Upper lobe of left lung (tissue), 4 donors: Measurements from ENCODE around the gene NDNF.

ENCODE experiments used
- POLR2A ChIP-seq, 4 donors: fragments of 450-650 bp; IDR thresholded peaks; one replicate each; pipeline ENCODE4 v1.5.1; 2016 to 2017; ENCODE audit warnings: antibody characterized with exemption in 4 of 4, mild to moderate bottlenecking in 2 of 4
- POLR2AphosphoS5 ChIP-seq, 2 donors: sonication (generic); formaldehyde crosslinking; IDR thresholded peaks; one replicate each; pipeline ENCODE4 v1.5.1; 2017; ENCODE audit warnings: antibody characterized with exemption in 2 of 2
- TF ChIP-seq, protein P1 (sequence below), 6 experiments: fragments of 450-650 bp in 4 of 6; fragments of 200-600 bp in 2 of 6; sonication (generic) in 2 of 6; IDR thresholded peaks; one replicate each; pipeline ENCODE4 v1.5.1; 2016 to 2019; ENCODE audit warnings: antibody characterized with exemption in 6 of 6

DNA sequence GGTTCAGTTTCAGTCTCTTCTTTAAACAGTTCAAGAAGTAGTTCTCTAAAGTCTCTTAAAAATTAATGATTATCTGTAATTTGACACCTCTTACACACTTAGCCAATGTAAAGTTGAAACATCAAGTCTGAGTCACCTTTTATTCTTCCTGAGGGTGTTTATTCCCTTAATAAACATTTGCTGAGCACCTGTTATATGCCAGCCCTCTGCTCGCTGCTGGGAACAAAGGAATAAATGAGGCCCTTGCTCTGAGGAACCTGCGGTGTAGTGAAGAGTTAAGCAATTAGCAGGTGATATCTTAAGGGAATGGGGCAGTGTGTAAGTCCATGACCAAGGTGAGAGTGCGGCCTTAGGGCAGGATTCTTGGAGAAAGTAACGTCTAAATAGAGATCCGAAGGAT lies 5.2 kb upstream of the NDNF start:
- TF ChIP-seq, protein P1, sequence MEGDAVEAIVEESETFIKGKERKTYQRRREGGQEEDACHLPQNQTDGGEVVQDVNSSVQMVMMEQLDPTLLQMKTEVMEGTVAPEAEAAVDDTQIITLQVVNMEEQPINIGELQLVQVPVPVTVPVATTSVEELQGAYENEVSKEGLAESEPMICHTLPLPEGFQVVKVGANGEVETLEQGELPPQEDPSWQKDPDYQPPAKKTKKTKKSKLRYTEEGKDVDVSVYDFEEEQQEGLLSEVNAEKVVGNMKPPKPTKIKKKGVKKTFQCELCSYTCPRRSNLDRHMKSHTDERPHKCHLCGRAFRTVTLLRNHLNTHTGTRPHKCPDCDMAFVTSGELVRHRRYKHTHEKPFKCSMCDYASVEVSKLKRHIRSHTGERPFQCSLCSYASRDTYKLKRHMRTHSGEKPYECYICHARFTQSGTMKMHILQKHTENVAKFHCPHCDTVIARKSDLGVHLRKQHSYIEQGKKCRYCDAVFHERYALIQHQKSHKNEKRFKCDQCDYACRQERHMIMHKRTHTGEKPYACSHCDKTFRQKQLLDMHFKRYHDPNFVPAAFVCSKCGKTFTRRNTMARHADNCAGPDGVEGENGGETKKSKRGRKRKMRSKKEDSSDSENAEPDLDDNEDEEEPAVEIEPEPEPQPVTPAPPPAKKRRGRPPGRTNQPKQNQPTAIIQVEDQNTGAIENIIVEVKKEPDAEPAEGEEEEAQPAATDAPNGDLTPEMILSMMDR (IDR thresholded peaks at IDR 0.05) = no peak
- TF ChIP-seq POLR2A (IDR thresholded peaks at IDR 0.05) (peak in 1 of 4 donors; percentile 21), POLR2AphosphoS5 (IDR thresholded peaks at IDR 0.05) (no peak)
